Measurements from ENCODE around the gene TPO.

TPO gene

GRCh38 chr2:1541819-1542475 is 128.7 kb downstream of the TPO start:
- Histone ChIP-seq H3K27ac (no peak overlapping the region), H3K4me3 (ENCODE audit: low read depth, low read length) (no peak overlapping the region), H2AFZ (no peak overlapping the region), H3K79me2 (no peaks in the 10 kb centered on the region), H3K9me3 (ENCODE audit: control insufficient read depth, low read length) (no peaks in the 10 kb centered on the region), H3K4me1 (no peaks in the 10 kb centered on the region), H3K27me3 (ENCODE audit: control insufficient read depth, insufficient read depth, low read length) (no peaks in the 10 kb centered on the region), H3K4me2 (ENCODE audit: low read length) (no peak overlapping the region), H3K9ac (no peak overlapping the region), H3K36me3 (ENCODE audit: control insufficient read depth, insufficient read depth, low read length) (no peaks in the 10 kb centered on the region)
- TF ChIP-seq, protein P1, sequence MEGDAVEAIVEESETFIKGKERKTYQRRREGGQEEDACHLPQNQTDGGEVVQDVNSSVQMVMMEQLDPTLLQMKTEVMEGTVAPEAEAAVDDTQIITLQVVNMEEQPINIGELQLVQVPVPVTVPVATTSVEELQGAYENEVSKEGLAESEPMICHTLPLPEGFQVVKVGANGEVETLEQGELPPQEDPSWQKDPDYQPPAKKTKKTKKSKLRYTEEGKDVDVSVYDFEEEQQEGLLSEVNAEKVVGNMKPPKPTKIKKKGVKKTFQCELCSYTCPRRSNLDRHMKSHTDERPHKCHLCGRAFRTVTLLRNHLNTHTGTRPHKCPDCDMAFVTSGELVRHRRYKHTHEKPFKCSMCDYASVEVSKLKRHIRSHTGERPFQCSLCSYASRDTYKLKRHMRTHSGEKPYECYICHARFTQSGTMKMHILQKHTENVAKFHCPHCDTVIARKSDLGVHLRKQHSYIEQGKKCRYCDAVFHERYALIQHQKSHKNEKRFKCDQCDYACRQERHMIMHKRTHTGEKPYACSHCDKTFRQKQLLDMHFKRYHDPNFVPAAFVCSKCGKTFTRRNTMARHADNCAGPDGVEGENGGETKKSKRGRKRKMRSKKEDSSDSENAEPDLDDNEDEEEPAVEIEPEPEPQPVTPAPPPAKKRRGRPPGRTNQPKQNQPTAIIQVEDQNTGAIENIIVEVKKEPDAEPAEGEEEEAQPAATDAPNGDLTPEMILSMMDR (IDR thresholded peaks at IDR 0.05): no peak

DNA sequence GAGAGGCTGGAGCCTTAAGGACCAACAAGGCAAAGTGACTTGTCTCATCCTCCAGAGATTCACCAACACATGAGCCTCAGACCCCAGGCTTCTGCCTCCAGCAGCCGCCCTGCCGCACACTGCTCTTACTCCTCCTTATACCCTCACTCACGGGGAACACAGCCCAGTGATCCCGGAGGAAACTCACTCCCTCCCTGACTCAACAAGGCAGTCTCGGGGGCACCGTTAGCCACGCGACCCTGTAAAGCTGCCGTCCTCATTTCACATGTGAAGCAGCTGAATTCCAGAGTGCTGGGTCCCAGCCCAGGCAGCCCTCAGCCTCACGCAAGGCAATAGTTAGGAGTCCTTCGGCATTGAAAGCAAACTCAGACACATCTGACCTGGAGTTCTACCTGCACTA is 129.7 kb downstream of the TPO start:
- Histone ChIP-seq H3K9ac (no peak overlapping the region), H3K9me3 (ENCODE audit: control insufficient read depth, low read length) (no peaks in the 10 kb centered on the region), H3K4me3 (ENCODE audit: low read depth, low read length) (no peak overlapping the region), H3K27me3 (ENCODE audit: control insufficient read depth, insufficient read depth, low read length) (no peaks in the 10 kb centered on the region), H2AFZ (no peak overlapping the region), H3K4me1 (no peaks in the 10 kb centered on the region), H3K27ac (no peak overlapping the region), H3K36me3 (ENCODE audit: control insufficient read depth, insufficient read depth, low read length) (no peaks in the 10 kb centered on the region), H3K79me2 (no peaks in the 10 kb centered on the region), H3K4me2 (ENCODE audit: low read length) (no peak overlapping the region)
- TF ChIP-seq, protein P1 (IDR thresholded peaks at IDR 0.05): no peak

- no peaks in the 10 kb centered on the region for H3K4me1 ChIP-seq
- no peak overlapping the region for H3K27ac ChIP-seq
- H3K4me2 ChIP-seq (ENCODE audit: low read length): no peak overlapping the region
- H3K27me3 ChIP-seq (ENCODE audit: control insufficient read depth, insufficient read depth, low read length): no peaks in the 10 kb centered on the region
- no peaks in the 10 kb centered on the region for H3K79me2 ChIP-seq
- no peak overlapping the region for H3K9ac ChIP-seq
- H3K9me3 ChIP-seq (ENCODE audit: control insufficient read depth, low read length): no peaks in the 10 kb centered on the region
- TF ChIP-seq, protein P1 (IDR thresholded peaks at IDR 0.05): no peak
- H3K4me3 ChIP-seq (ENCODE audit: low read depth, low read length): no peak overlapping the region
- no peak overlapping the region for H2AFZ ChIP-seq
- no peaks in the 10 kb centered on the region for H3K36me3 ChIP-seq (ENCODE audit: control insufficient read depth, insufficient read depth, low read length)
Measured at GRCh38 chr2:1543776-1544477, 130.7 kb downstream of the TPO start.

DNA sequence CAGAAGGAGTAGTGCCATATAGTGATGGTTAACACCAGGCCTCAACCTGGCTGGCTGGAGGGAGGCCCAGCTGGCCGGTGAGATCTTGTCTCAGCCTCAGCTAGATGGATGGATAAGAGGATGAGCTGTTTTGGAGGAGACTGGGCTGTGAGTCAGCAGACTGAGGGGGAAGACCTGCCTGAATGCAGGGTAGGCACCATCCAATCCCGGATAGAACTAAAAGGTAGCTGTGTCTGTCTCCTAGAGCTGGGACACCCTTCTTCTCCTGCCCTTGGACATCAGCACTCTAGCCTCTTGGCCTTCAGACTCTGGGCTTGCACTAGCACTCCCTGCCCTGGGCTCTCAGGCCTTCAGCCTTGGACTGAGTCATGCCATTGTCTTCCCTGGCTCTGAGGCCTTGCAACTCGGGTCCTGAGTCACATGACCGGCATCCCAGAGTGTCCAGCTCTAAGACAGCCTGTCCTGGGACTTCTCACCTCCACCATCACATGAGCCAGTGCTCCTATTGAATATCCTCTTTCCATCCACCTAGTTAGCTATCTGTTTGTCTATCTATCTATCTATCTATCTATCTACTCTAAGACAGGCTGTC is 131.3 kb downstream of the TPO start:
- H3K79me2 ChIP-seq: no peaks in the 10 kb centered on the region
- H3K4me3 ChIP-seq (ENCODE audit: low read depth, low read length): no peak overlapping the region
- H3K9me3 ChIP-seq (ENCODE audit: control insufficient read depth, low read length): no peaks in the 10 kb centered on the region
- no peaks in the 10 kb centered on the region for H3K36me3 ChIP-seq (ENCODE audit: control insufficient read depth, insufficient read depth, low read length)
- no peaks in the 10 kb centered on the region for H3K27me3 ChIP-seq (ENCODE audit: control insufficient read depth, insufficient read depth, low read length)
- H3K4me2 ChIP-seq (ENCODE audit: low read length): no peak overlapping the region
- no peak overlapping the region for H3K27ac ChIP-seq
- H3K4me1 ChIP-seq: no peaks in the 10 kb centered on the region
- no peak overlapping the region for H3K9ac ChIP-seq
- TF ChIP-seq, protein P1 (IDR thresholded peaks at IDR 0.05): no peak
- no peak overlapping the region for H2AFZ ChIP-seq

All from parathyroid adenoma (tissue), 2 donors.